Epithelial cell of prostate (primary cell): ENCODE measurements around the gene SPINT2.
"Not testable (repeated sequence)": the region's sequence is repeated elsewhere in the genome, so short reads cannot be mapped to it uniquely, and the experiment has no call there.

Experiments
- DNase-seq: peaks from one replicate; pipeline ENCODE4 v3.0.0-alpha.2; 2011; ENCODE audit warnings: low read depth, low spot score
- H3K27ac ChIP-seq: fragments of 450-650 bp; 2 replicates; pipeline ENCODE4 v1.5.1; 2017; ENCODE audit warnings: mild to moderate bottlenecking

The SPINT2 gene

GRCh38 chr19:38234615-38235014 lies 29.8 kb upstream of the SPINT2 start:
- H3K27ac ChIP-seq = no peak overlapping the region
- no peak for DNase-seq

- H3K27ac ChIP-seq = no peak overlapping the region
- DNase-seq = no peak
Measured at GRCh38 chr19:38239816-38240215, 24.6 kb upstream of the SPINT2 start.

- DNase-seq = no peak
- H3K27ac ChIP-seq = no peak overlapping the region
Measured at GRCh38 chr19:38243279-38243673, 21.1 kb upstream of the SPINT2 start.

GRCh38 chr19:38245826-38246498 lies 18.4 kb upstream of the SPINT2 start:
- DNase-seq = no peak
- no peak overlapping the region for H3K27ac ChIP-seq

- no peak for DNase-seq
- no peak overlapping the region for H3K27ac ChIP-seq
Measured at GRCh38 chr19:38247126-38247525, 17.2 kb upstream of the SPINT2 start.

GRCh38 chr19:38247734-38248268 lies 16.6 kb upstream of the SPINT2 start:
- no peak overlapping the region for H3K27ac ChIP-seq

GRCh38 chr19:38248421-38248820 lies 16.0 kb upstream of the SPINT2 start:
- no peak for DNase-seq
- H3K27ac ChIP-seq = no peak overlapping the region

More at GRCh38 chr19:38247734-38248268, 16.6 kb upstream of the SPINT2 start:
- DNase-seq = no peak

GRCh38 chr19:38250428-38250820 lies 13.9 kb upstream of the SPINT2 start:
- DNase-seq = no peak
- peak overlapping the region; percentile 66 for H3K27ac ChIP-seq

GRCh38 chr19:38250821-38251563 lies 13.4 kb upstream of the SPINT2 start:
- DNase-seq = no peak
- peak overlapping the region; percentile 66 for H3K27ac ChIP-seq

GRCh38 chr19:38251564-38252051 lies 12.8 kb upstream of the SPINT2 start:
- DNase-seq = no peak
- H3K27ac ChIP-seq = peak overlapping the region; percentile 66

GRCh38 chr19:38252385-38252784 lies 12.0 kb upstream of the SPINT2 start:
- no peak for DNase-seq
- H3K27ac ChIP-seq = peak overlapping the region; percentile 66

GRCh38 chr19:38252941-38253691 lies 11.3 kb upstream of the SPINT2 start:
- no peak overlapping the region for H3K27ac ChIP-seq
- no peak for DNase-seq

GRCh38 chr19:38253788-38254187 lies 10.6 kb upstream of the SPINT2 start:
- H3K27ac ChIP-seq = no peak overlapping the region
- no peak for DNase-seq

- no peak for DNase-seq
- no peak overlapping the region for H3K27ac ChIP-seq
Measured at GRCh38 chr19:38255383-38256014, 8.9 kb upstream of the SPINT2 start.

- DNase-seq = not testable (repeated sequence)
Measured at GRCh38 chr19:38261942-38262341, 2.4 kb upstream of the SPINT2 start.

GRCh38 chr19:38262585-38263268 lies 1.6 kb upstream of the SPINT2 start:
- no peak for DNase-seq
- H3K27ac ChIP-seq = peak overlapping the region; percentile 97

More at GRCh38 chr19:38261942-38262341, 2.4 kb upstream of the SPINT2 start:
- H3K27ac ChIP-seq = not testable (repeated sequence)

GRCh38 chr19:38263689-38264485 lies 486 bp upstream of the SPINT2 start:
- peak overlapping the region; percentile 97 for H3K27ac ChIP-seq

GRCh38 chr19:38265213-38265861 lies 964 bp downstream of the SPINT2 start:
- DNase-seq = no peak
- H3K27ac ChIP-seq = peak overlapping the region; percentile 97

More at GRCh38 chr19:38263689-38264485, 486 bp upstream of the SPINT2 start:
- DNase-seq = peak; percentile 67
